HG03095 (cell line): ENCODE measurements around the gene ZNRF2.
"Not testable (repeated sequence)": the region's sequence is repeated elsewhere in the genome, so short reads cannot be mapped to it uniquely, and the experiment has no call there.

Experiments used
- ATAC-seq: cut with Tn5 transposase; IDR thresholded peaks from one replicate; pipeline ENCODE4 v1.9.1; 2021; ENCODE audit warnings: moderate library complexity; ENCODE audit not compliant: unreplicated experiment

Gene ZNRF2

DNA sequence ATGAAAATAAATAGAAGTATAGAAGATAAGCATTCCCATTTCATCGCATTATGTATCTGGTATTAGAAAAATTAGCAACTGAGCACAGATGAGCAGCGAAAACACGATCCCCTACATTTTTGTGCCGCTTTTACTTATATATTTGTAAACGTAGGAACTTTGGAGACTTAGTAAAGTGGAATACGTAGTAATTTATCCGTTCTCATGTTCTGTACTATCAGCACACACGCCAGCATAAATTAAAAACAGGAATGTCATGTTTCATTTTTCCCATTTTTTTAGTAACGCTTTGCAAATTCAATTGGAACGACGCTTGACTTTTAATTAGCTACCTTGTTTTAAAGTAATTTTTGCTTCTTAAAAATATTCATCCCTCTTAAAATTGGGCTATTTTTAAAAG lies 2.4 kb downstream of the ZNRF2 start:
- ATAC-seq = no peak

DNA sequence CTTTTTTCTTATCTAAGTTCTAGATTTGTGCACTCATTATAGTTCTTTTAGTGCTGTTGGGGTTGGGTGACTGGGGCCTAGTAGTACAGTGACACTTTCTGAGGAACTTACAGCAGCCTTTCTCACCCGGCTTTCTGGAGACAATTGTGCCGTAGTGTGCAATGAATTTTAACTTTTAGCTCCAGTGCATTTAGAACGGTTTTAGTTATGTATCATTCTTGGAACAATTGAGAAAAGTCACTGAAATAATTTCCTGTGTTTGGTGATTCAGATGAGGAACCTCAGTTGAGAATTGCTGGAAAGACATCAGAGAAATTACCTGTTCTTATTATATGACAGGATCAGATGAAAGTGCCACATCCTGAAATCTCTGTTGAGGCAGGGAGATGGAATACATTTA lies 3.2 kb downstream of the ZNRF2 start:
- ATAC-seq = not testable (repeated sequence)

DNA sequence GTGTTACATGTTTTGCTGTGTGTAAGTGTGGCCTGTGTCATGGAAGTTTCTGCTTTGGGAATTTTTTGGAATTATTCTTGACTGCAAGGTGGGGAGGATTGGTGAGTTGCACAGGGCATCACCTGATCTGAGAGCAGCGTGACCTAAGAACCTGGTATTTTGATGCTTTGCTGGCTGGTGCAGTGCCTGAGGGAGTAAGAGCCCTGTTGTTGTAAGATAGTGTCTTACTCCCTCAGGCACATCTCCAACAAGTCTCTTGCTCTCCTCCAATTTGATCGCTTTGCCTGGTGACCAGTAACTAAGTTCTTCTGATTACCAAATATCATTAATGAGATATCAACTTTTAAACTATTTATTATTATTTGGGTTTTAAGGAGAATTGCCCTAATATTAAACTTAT lies 5.2 kb downstream of the ZNRF2 start:
- not testable (repeated sequence) for ATAC-seq

DNA sequence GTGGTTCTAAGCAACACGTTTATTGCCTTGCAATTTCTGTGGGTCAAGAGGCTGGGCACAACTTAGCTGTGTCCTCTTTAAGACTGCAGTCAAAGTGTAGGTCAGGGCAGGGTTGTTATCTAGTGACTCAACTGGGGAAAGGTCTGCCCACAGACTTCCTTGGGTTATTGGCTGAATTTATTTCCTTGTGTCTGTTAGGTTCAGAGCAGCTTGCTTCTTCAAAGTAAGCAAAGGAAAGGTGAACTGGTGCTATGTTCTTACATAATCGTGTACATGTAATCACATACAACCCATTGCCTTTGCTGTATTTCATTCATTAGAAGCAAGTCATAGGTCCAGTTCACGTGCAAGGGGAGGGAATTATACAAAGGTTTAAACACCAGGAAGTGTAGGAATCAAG lies 5.9 kb downstream of the ZNRF2 start:
- not testable (repeated sequence) for ATAC-seq

DNA sequence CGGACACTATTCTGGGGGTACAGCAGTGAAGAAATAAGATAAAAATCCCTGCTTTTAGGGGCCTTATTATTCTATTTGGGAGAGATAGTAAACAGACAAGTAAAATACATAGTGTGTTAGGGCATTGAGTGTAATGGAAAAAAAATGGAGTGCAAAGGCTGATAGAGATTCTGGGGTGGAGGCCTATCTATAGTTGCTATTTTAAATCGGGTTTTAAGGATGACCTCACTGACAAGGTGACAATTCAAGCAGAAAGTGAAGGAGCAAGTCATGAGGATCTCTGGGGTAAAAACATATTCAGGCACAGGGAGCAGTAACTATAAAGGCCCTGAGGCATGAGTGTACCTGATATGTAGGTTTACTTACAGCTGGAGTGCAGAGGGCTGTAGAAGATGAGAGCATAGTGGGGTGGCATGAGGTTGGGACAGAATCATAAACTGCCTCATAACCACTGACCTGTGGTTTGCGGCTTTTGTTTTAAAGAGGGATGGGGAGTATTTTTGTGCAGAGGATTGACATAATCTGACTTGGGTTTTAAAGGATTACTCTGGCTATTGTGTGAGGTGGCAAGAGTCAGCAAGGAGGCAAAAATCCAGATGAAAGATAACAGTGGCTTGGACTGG lies 8.1 kb downstream of the ZNRF2 start:
- not testable (repeated sequence) for ATAC-seq

DNA sequence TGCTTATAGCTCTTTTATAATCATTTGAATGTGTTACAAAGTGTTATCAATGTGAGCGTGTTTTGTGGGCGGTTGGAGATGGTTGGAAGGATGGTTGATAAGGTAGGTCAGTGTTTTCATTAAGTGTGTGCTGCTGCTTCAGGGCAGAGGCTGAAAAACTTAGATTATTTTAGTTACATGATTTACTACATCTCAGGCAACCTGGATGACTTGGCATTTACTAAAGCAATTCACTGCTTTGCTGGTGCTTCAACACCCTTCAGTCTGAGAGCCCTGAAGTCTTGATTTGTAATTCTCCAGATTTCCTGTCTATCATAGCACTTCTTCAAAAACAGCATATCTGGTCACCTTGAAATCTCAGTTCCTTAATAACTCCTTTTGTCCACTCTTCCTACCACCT lies 11.9 kb downstream of the ZNRF2 start:
- not testable (repeated sequence) for ATAC-seq

DNA sequence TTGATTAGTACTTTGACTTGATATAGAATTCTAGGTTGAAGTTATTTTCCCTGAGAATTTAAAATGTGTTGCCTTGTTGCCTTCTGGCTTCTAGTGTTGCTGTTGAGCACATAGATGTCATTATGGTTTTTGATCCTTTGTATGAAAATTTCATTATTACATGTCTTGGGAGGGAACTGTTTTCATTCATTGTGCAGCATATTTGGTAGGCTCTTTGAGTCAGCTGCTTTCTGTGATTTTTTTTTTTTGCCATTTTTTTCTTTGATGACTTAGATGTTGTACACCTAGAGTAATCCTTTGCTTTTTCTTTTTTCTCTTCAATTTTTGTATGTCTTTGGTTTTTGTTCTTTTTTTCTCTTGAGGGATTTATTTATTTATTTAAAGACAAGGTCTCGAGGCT lies 13.1 kb downstream of the ZNRF2 start:
- not testable (repeated sequence) for ATAC-seq

DNA sequence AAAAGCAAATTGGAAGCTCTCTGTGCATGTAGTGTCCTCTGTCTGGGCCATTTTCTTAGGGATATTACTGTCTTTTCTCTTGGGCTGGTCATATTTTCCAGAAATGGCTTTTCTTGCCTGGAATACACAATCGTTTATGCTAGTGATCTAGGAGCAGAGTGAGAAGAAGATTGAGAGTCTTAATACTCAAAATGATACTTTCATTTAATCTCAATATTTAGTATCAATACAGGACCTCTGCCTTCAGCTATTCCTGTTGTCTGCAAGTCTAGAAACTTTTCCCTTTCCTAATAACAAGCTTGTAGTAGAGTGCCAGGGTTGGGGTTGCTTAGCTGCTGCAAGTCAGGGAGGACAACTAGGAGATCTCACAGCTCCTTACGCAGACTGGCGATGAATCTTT lies 14.0 kb downstream of the ZNRF2 start:
- ATAC-seq = not testable (repeated sequence)

DNA sequence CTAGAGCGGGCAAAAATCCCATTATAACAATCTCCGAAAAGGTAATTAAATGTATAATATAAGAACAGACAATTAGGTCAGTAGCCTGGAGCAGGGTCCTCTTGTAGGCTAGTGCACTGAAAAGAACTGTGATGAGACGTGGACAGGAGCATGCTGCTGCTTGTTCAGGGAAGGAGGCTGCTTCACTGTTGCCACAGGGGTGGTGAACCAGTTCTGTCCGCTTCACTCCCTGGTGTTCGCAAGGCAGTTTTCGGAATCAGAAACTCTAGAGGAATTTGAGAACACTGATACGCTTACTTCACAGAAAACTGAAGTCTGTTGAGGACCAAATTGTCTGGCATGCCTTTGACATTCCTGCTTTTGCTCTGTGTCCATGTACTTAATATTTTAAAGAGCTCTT lies 17.4 kb downstream of the ZNRF2 start:
- ATAC-seq = no peak

DNA sequence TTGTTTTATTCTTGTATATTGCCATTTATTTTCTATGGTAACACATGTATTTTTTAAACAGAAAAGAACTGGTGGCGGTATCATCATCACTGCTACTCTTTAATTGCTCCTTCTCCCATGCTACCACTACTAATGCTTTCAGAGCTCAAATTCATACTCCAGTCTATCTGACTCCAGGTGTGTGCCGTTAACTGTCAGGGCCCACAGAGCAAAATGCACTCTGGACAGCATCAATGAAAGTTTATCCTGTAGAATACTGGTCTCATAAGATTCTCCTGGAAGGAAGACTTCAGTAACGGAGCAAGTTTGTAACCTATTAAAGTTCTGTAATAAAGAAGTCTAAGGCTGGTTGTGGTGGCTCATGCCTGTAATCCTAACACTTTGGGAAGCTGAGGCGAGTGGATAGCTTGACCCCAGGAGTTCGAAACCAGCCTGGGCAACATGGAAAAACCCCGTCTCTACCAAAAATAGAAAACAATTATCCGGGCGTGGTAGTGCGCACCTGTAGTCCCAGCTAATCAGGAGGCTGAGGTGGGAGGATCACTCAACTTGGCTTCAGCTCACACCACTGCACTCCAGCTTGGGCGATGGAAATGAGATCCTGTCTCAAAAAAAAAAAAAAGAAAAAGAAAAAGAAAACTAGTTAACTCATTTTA lies 18.4 kb downstream of the ZNRF2 start:
- ATAC-seq = no peak

DNA sequence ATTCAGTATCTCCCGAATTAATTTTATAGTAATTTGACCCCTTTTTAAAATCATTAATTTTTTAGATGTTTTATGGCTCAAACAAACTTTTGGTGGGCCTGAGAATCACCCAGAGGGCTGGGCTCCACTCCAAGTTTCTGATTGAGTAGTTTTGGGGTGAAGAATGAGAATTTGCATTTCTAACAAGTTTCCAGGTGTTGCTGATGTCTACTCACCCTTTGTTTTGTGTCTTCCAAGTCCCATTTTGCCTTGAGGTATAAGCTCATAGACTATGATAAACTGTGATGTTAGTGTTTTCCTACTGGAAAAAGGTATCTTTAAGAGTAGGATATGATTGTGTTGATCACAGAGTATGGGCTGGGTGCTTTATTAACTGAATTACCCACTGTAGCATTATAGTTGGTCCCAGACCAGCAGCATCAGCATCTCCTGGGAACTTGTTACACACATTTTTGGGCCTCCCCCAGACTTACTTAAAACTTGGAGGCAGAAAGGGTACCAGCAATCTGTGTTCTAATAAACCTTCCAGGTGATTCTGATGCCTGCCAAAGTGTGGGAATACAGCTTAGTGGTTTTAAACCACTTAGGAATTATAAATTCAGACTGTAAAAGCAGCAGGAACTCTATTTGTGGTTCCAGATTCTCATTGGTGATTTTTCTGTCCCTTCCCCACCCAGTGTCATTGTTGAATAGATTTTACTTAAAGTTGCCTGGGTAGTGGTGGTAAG lies 19.1 kb downstream of the ZNRF2 start:
- peak; percentile 65 for ATAC-seq

DNA sequence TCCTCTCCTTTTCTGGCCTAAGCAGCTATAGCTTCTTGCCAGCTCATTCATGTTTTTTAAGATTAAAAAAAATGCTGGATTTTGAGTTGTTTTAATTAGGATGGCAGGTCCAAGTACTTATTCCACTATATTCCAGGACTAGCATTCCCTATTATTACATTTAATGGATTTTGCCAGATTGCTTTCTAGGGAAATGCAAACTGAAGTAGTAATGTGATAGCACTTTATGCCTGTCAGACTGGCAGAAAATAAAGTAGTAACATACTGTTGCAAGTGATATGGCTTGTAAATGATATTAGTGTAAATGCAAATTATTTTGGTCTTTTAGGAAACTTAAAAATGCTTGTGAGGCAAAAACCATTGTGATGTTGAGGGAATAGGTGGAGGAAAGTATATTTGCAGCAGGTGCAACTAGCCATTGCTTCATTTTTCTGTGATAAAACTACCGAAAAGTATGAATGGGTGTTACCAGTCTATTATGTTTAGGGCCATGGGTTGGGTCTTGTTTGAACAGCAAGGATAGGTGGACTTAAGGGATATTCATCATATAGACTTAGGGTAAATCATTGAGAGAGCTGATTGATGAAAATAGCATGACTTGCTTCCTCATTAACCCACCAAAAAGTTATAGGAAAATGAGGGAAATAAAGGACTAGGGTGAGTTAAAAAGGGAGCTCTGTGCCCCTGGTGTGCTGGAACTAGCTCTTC lies 19.9 kb downstream of the ZNRF2 start:
- ATAC-seq = no peak

DNA sequence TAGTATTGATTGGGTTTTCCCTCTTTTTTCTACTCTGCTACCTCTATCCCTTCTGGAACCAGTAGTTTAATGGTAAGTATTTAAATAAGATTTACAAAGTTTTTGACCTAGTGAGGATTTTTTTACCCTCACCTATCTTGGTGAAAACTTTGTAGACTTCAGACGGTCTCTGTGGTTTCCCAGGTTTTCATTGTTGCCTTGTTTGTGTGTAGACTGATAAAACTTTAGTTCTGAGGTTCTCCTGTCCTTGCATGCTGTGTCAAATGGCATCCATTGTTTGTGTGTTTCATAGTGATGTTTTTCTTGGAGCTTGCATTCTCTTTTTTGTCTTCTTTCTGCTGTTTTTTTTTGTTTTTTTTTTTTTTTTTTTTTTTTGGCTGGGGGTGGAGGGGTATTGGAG lies 22.6 kb downstream of the ZNRF2 start:
- ATAC-seq = no peak

DNA sequence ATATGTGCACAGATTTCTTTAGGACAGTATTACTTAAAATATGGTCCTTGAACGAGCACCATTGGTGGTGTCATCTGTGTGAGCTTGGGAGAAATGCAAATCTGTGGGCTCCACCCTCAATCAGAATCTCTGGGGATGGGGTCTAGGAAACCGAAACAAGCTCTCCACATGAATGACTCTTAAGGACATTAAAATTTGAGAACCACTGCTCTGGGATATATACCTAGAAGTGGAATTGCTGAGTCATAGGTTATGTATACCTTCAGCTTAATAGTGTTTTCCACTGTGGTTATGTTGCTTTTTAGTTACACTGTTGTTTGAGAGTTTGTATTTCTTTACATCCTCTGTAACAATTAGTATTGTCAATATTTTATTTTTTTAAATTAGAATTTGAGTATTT lies 24.0 kb downstream of the ZNRF2 start:
- ATAC-seq = no peak

DNA sequence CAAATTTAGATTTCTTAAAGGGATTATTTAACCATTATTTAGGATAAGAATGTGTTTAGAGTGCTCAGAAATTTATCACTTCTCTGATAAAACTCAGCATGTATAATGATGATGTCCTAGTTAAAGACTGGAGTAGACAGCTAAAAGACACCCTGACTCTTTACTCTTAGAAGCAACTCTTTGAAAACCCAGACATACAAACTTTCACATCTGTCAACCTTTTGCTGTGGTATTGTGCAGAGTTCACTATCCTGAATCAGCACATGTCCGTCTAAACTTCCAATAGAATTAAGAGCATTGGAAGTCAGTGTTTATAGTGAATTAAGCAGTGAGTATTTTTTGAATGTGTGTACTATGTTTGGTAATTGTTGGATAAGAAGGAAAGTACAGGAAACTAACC lies 24.9 kb downstream of the ZNRF2 start:
- ATAC-seq = no peak

DNA sequence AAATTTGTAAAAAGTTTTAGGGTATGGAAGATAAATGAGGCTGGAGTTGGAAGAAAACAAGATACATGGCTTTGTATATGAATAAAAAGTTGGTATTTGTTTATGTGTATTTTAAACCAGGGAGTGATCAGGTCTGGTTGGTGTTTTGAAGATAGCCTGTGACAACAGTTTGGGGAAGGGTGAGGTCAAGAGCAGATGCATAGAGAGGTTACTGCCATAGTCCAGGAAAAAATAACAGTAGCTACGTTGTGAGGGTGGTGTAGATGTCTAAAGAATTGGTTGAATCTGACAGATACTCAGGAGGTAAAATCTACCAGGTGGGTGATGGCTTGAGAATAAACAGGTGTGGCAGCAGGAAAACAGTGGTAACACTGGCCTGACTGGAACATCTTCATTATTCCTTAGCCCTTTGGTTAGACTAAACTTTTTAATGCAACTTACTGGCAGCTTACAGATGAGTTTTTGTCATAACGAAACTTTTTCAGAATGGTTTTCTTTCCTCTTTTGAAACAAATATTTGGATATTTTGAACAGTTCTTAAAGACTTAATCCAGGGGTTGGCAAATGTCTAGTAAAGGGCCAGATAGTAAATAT lies 25.5 kb downstream of the ZNRF2 start:
- no peak for ATAC-seq

DNA sequence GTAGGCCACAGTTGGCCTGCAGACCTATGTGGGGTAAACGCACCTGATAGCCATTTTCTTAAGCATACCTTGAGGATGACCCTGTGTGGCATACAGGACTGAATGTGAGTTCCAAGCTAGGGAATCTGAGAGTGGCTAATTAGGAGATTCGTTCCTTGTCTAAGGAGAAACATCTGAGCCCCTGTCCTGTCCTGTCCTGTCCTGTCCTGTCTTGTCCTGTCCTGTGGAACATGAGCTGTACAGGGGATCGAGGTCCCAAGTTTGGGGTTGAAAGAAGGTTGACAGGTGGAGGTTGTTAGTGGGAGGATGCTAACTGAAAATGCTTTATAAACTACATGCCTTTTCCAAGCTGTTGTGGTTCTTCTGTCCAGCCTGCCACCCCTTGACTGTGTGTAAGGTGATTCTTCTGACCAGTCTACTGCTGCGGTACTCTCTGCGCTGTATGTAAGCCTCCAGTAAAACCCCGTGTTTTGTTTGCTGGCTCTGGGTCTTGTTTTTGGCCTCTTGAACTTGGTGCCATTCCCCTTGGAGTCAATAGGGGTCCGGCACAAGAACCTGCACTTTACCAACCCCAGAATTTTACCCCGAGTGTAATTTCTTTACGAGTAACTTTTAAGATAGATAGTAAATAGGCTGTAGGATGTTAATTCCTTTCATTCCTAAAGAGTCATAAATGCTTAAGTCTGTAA lies 26.4 kb downstream of the ZNRF2 start:
- ATAC-seq = no peak

DNA sequence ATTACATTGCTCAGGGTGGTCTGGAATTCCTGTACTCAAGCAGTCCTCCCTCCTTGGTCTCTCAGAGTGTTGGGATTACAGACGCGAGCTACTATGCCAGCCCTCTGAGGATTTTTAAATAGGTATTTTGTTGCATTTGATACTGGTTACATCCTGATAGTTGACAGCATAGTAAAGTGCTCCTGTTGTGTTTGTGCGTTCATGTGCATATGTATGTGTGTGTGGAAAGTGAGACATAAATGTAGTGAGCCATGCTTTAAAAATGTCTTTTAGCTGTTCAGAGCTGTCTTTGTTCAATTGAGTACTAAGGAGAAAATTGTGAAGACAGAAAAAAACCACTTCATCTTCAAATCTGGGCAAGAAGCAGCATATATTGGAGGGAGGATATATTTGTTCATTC lies 27.8 kb downstream of the ZNRF2 start:
- no peak for ATAC-seq

DNA sequence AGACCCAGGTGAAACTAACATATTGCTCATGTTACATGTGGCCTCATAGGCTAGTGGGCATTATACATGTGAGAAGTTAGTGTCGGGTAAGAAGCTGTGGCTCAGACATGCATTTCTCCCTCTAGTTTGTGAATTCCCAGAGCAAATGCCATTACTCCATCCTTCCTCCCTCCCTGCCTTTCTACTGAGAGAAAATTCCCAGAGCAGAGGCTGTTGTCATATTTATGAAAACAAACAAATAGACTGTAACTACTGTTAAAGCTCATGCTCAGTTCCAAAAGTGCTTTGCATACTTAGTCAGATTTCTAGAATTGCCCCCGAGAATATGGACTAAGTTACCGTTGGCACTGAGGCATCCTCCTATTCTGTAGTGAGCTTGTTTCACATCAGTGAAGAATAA lies 29.0 kb downstream of the ZNRF2 start:
- no peak for ATAC-seq

DNA sequence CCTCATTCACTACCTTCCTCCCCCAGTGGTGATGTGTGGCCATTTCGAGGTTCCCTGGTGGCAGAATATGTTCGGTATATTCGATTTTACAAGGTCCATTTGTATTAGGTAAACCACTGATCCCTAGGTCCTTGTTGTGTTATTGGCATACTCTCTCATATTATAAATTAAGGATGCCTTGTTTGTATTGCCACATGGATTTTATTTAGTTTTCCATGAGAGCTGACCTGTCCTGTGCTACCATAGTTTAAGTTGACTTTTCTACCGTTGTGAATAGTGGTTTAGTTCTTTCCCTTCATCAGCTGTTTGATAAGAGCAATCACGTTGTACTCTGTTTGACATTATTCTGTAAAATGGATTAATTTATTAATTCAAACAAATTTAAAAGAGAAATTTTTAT lies 29.4 kb downstream of the ZNRF2 start:
- ATAC-seq = no peak

DNA sequence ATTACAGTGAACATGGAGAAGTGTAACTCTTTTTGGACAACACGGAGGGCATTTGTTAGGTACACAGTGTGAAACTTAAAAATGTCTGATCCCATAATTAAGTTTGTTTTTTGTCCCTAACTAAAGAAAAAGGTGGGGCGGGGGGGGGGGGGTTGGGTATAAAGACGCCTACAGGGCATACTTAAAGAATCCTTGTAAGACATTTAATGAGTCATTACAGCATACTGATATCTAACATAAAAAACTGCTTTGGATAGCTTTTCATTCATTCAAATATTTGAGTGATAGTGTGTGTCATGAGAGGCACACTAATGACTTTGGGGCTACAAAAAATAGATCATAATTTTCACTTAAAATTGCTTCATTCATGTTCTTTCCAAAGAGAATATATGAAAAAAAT lies 31.2 kb downstream of the ZNRF2 start:
- ATAC-seq = no peak
